Smooth muscle cell (in vitro differentiated cells): Measurements from ENCODE around the gene ATP6V1G3. TPM values are rescaled to one million over a fixed set of nuclear protein-coding genes. Genes with fewer than 3 reads are reported as not detected.

Source experiments
- DNase-seq: peaks from one replicate; lab custom pipeline; 2025; ENCODE audit not compliant: unreplicated experiment; lab: John Stamatoyannopoulos, UW
- H2AFZ ChIP-seq: fragments of 200-600 bp; sonication (generic); 2 replicates; pipeline ENCODE4 v1.6.0; 2016; ENCODE audit warnings: antibody characterized with exemption, low read depth, mild to moderate bottlenecking
- H3F3A ChIP-seq: fragments of 200-600 bp; sonication (generic); 2 replicates; pipeline ENCODE4 v1.6.0; 2017; ENCODE audit warnings: antibody characterized with exemption, low read depth
- H3K27ac ChIP-seq: fragments of 200-600 bp; sonication (generic); 2 replicates; pipeline ENCODE4 v1.5.1; 2016; ENCODE audit warnings: low read depth, mild to moderate bottlenecking
- H3K27me3 ChIP-seq: fragments of 200-600 bp; sonication (generic); 2 replicates; pipeline ENCODE4 v1.6.1; 2016; ENCODE audit warnings: low read depth, mild to moderate bottlenecking
- H3K36me3 ChIP-seq: fragments of 200-600 bp; sonication (generic); 2 replicates; pipeline ENCODE4 v1.5.1; 2016; ENCODE audit warnings: low read depth
- H3K4me1 ChIP-seq: fragments of 200-600 bp; sonication (generic); 2 replicates; pipeline ENCODE4 v1.5.1; 2016; ENCODE audit warnings: low read depth
- H3K4me2 ChIP-seq: fragments of 200-600 bp; sonication (generic); 2 replicates; pipeline ENCODE4 v1.6.0; 2016; ENCODE audit warnings: mild to moderate bottlenecking
- H3K4me3 ChIP-seq: fragments of 200-600 bp; sonication (generic); 2 replicates; pipeline ENCODE4 v1.5.1; 2016; ENCODE audit warnings: mild to moderate bottlenecking
- H3K79me2 ChIP-seq: fragments of 200-600 bp; sonication (generic); 2 replicates; pipeline ENCODE4 v1.6.0; 2016; ENCODE audit warnings: low read depth, mild to moderate bottlenecking
- H3K9ac ChIP-seq: fragments of 200-600 bp; sonication (generic); 2 replicates; pipeline ENCODE4 v1.6.0; 2016; ENCODE audit warnings: low read depth
- H3K9me3 ChIP-seq: fragments of 200-600 bp; sonication (generic); replicated peaks from 2 replicates; pipeline ENCODE4 v1.5.1; 2016; ENCODE audit warnings: low read depth
- H4K20me1 ChIP-seq: fragments of 200-600 bp; sonication (generic); 2 replicates; pipeline ENCODE4 v1.6.0; 2016; ENCODE audit warnings: low read depth
- CTCF ChIP-seq: fragments of 200-600 bp; sonication (generic); IDR thresholded peaks from 2 replicates; pipeline ENCODE4 v1.5.1; 2017; ENCODE audit warnings: borderline replicate concordance, mild to moderate bottlenecking, antibody characterized with exemption; ENCODE audit not compliant: insufficient read depth, poor library complexity, severe bottlenecking
- WGBS: methylation state at CpG from one replicate; pipeline ENCODE4 v1.1.7; 2016; ENCODE audit warnings: low lambda C conversion rate; 5-methylcytosine and 5-hydroxymethylcytosine counted together
- polyA plus RNA-seq: library from polyadenylated mRNA; unstranded; fragments of >200 nt; fragmentation: Nextera tagmentation; extraction: Ambion mirVana; gene quantifications from 2 replicates; pipeline ENCODE4 v1.2.1, GENCODE V29; 2016
- total RNA-seq: library from RNA; depleted of rRNA; stranded (reverse); fragments of >200 nt; gene quantifications from 2 replicates; pipeline ENCODE4 v1.2.3, GENCODE V29; 2014

The ATP6V1G3 gene
- total and polyA plus RNA-seq, 2 experiments from 2014 or later, result not detected

GRCh38 chr1:198559362-198559761 is 18.9 kb upstream of the ATP6V1G3 start:
- Histone ChIP-seq H3F3A (no peaks in the 10 kb centered on the region), H3K27me3 (no peaks in the 10 kb centered on the region), H3K79me2 (no peaks in the 10 kb centered on the region), H3K4me1 (no peaks in the 10 kb centered on the region), H3K27ac (no peak overlapping the region), H4K20me1 (no peaks in the 10 kb centered on the region), H2AFZ (no peak overlapping the region), H3K4me2 (no peak overlapping the region), H3K36me3 (no peaks in the 10 kb centered on the region), H3K9me3 (no peaks in the 10 kb centered on the region), H3K9ac (no peak overlapping the region), H3K4me3 (no peak overlapping the region)
- no peak for DNase-seq
- TF ChIP-seq CTCF, result no peak

GRCh38 chr1:198558402-198558801 is 17.9 kb upstream of the ATP6V1G3 start:
- DNase-seq, result no peak
- H3K4me1 ChIP-seq, result no peaks in the 10 kb centered on the region
- H3K4me2 ChIP-seq, result no peak overlapping the region
- H3K27me3 ChIP-seq, result no peaks in the 10 kb centered on the region
- no peaks in the 10 kb centered on the region for H3K36me3 ChIP-seq
- no peaks in the 10 kb centered on the region for H3F3A ChIP-seq
- H4K20me1 ChIP-seq, result no peaks in the 10 kb centered on the region
- H3K27ac ChIP-seq, result no peak overlapping the region
- H3K4me3 ChIP-seq, result no peak overlapping the region
- WGBS, result 87% methylated on average over 2 of the region's 2 CpGs
- H3K9me3 ChIP-seq, result no peaks in the 10 kb centered on the region
- H2AFZ ChIP-seq, result no peak overlapping the region
- no peak for TF ChIP-seq CTCF
- H3K79me2 ChIP-seq, result no peaks in the 10 kb centered on the region
- H3K9ac ChIP-seq, result no peak overlapping the region

GRCh38 chr1:198556971-198557370 is 16.5 kb upstream of the ATP6V1G3 start:
- H3K27me3 ChIP-seq, result no peaks in the 10 kb centered on the region
- no peaks in the 10 kb centered on the region for H3K9me3 ChIP-seq
- no peaks in the 10 kb centered on the region for H3F3A ChIP-seq
- H3K4me1 ChIP-seq, result no peaks in the 10 kb centered on the region
- H3K4me3 ChIP-seq, result no peak overlapping the region
- H3K9ac ChIP-seq, result no peak overlapping the region
- no peaks in the 10 kb centered on the region for H4K20me1 ChIP-seq
- H3K4me2 ChIP-seq, result no peak overlapping the region
- no peaks in the 10 kb centered on the region for H3K79me2 ChIP-seq
- DNase-seq, result no peak
- no peak for TF ChIP-seq CTCF
- no peak overlapping the region for H2AFZ ChIP-seq
- WGBS, result 87% methylated on average over 4 of the region's 4 CpGs
- H3K27ac ChIP-seq, result no peak overlapping the region
- no peaks in the 10 kb centered on the region for H3K36me3 ChIP-seq

GRCh38 chr1:198552668-198553416 is 12.4 kb upstream of the ATP6V1G3 start:
- no peaks in the 10 kb centered on the region for H3F3A ChIP-seq
- H3K27me3 ChIP-seq, result no peaks in the 10 kb centered on the region
- H3K79me2 ChIP-seq, result no peaks in the 10 kb centered on the region
- H3K9ac ChIP-seq, result no peak overlapping the region
- no peaks in the 10 kb centered on the region for H3K36me3 ChIP-seq
- TF ChIP-seq CTCF, result no peak
- H4K20me1 ChIP-seq, result no peaks in the 10 kb centered on the region
- 93% methylated on average over 2 of the region's 2 CpGs for WGBS
- H3K4me2 ChIP-seq, result no peak overlapping the region
- no peak for DNase-seq
- H3K4me3 ChIP-seq, result no peak overlapping the region
- H3K27ac ChIP-seq, result no peak overlapping the region
- no peak overlapping the region for H2AFZ ChIP-seq
- H3K9me3 ChIP-seq, result no peaks in the 10 kb centered on the region
- no peaks in the 10 kb centered on the region for H3K4me1 ChIP-seq
